DMS153 treated with DMSO at 0.1 percent for 48 hours (cell line): ENCODE results near the gene PANK1.

Experiments used
- DNase-seq: peaks from one replicate; lab custom pipeline; 2025; ENCODE audit not compliant: unreplicated experiment; lab: John Stamatoyannopoulos, UW

The PANK1 gene

DNA sequence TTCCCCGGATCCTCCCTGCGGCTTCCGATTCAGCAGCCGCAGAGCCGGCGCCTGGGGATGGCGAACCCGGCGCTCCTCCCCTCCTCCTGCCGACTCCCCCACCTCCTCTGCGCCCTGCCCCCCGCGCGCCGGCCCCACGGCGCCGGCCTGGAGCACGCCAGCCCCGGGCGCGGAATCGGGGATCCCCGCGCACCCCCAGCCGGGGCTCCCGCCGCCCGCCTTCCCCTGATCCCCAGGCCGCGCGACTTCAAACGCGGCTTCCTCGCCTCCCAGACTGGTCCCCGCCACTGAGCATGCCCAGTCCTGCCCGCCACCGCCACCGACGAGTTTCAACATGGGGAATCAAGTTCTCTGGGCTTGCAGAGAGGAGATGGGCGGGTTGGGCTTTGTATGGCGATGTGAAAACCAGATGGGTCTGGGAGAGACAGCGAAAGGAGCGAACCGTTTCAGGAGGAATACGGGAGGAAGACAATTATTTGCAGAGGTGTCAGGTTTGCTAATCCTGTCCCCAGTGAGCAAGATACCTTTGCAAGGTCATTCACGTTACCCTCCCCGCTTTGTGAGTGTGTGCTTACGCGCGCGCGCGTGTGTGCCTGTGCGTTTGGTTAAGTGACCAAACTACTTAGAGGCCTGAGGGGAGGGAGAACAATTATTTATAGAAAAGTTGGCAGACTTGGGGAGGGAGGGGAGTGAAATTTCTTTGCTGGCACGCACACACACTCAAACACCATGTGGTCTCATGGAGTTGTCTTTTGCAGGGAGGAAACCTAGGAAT, at the start of gene PANK1:
Gene PANK1 (minus strand): TSS at position 276 of the 775 bp plus-strand sequence. CDS start 351 bp downstream, outside the sequence.
- peak; percentile 75 for DNase-seq

DNA sequence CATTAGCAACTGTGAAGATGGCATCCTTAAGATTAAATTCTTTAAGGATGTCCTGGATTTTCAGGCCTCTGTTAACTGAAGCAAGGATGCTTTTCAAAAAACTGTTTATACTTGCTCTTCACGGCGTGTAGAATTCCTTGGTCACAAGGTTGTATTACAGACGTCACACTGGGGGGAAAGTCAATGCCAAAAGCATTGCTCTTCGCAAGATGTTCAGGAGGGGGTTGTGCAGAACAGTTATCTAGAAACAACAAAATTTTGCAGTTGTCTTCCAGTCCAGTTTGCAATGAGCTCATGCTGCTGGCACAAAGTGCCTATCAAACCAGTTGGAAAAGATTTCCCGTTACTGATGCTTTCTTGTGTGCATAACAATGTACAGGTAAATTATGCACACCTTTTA, 48.1 kb upstream of the PANK1 start:
- no peak for DNase-seq

DNA sequence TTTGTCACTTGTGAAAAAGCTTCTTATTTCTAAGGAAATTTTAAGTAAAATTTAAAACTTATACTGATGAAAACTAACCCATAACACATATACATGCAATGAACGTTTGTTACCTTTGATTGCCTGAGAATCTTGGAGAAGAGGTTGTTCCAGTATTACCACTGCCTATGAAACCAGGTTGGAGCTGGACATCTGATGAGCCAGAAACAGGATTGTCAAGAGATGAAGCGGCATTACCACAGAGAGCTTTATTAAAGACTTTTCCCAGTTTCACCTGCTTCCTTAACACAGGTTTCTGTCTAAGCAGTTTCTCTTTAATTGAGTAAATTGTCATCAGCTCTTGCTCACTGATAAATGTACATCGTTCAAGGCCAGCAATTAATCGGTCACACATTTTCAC, 47.4 kb upstream of the PANK1 start:
- DNase-seq = no peak

DNA sequence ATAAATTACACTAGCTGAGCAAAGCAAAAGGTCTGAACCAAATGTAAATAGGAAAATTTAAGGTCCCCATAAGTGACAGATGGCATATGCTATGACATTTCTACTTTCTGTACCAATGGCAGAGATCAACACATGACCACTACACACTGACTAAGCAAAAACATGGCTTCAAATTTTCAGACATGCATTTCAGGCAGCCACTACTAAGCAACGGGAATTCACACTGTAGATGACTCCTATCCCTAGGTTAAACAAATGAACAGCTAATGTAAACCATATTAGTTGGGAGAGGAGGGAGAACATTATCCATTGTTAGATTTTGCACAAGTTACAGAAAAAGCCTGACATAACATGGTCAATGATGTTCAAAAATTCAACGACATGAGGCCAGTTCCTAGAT, 45.0 kb upstream of the PANK1 start:
- DNase-seq = no peak

DNA sequence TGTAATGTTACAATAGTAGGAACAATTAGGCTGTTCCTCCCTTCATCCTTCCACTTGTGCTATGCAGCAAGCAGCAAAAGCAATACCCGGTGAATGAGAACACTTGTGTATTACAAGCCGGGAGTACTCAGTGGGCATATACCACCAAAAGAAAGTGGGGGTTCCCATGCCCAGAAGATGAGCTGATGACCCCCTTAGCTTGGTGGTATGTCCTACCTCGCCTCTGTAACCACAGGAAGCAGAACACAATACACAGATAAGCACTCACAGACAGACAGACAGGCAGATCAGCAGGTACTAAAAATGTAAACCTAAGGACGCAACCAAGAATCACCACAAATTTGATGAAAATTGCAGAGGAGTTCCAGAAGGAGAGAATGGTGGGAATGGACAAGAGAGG, 40.9 kb upstream of the PANK1 start:
- no peak for DNase-seq

DNA sequence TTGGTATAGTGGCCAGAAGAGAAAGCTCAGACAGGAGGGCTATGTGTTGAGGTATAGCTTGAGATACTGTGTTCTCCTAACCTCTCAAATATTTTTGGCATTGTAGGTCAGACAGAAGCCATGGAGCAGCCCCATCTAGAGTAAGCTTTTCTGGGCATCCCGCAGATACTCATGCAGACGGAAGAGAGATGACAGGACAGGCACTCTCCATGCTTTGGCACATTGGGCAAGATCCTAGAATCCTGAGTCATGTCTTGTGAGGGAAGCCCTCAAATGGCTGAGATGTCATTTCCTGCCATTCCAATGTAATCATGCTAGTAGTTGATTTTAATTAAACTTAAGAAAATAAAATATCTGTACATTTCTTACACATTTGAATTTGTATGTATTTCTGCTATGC, 39.6 kb upstream of the PANK1 start:
- no peak for DNase-seq

DNA sequence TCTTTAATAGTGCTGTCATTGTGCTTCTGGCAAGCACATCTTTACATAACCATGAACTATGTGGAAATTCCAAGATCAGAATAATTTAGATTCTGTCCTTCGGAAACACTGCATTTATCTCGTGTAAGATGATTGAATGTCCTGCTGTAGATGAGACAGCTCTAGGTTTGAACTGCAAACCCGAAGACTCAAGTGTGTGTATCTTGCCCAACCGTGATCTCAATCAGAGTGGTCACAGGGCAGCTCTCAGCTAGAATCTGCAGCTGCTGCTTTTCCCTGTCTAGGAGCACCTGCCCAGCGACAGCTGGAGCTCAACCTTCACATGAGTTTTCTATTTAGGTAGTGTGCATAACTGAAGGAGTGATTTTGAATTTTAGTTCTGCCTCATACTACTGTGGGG, 38.8 kb upstream of the PANK1 start:
- DNase-seq = no peak

DNA sequence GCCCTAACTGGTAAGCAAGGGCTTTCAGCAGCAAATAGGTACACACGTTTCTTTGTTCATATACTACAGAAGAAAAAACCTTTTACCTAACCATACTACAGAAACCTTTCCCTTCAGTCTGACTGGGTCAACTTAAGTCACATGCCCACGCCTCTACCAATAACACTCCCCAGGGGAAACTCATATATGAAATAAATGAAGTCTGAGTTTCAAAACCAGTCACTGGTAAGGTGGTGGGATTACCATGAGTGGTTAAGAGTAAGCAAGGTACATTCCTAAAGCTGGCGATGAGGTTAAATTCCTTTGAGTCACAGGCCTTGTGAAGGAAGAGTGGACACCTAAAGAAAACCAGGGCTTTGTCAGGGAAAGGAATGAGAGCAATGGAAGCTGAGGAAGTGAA, 34.9 kb upstream of the PANK1 start:
- no peak for DNase-seq

DNA sequence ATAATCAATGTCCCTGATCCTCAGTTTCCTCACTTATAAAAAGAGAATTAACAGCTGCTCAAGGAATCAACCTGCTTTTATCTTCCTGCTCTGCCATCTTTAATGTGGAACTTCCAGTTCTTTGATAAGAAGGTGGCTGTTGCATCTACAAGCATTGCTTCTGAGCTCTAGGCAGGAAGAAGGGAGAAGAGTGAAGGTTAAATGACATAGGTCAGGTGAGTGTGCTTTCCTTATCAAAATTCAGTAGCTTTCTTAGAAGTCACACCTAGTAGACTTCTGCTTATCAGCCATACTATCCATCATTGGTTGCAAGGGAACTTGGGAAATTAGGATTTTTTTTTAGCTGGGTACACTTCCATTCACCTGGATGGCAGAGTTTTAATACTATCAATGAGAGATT, 32.3 kb upstream of the PANK1 start:
- DNase-seq = no peak

DNA sequence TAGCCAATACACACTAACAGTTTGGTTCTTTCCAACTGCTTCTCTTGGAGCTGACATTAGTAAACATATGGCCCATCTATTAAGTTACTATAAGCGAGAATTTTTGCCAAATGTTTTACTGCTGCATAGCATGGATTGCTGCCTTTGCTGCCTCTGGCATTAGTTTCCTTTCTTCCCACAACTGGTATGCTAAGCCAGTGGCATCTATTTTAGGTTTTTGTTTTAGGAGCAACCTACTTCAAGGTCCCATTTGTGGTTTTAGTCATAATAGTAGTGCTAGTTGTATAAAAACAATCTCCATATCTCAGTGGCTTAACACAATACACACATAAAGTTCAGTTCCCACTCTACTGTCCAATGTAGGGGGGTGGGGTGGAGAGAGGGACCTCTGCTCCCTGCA, 25.9 kb upstream of the PANK1 start:
- no peak for DNase-seq

DNA sequence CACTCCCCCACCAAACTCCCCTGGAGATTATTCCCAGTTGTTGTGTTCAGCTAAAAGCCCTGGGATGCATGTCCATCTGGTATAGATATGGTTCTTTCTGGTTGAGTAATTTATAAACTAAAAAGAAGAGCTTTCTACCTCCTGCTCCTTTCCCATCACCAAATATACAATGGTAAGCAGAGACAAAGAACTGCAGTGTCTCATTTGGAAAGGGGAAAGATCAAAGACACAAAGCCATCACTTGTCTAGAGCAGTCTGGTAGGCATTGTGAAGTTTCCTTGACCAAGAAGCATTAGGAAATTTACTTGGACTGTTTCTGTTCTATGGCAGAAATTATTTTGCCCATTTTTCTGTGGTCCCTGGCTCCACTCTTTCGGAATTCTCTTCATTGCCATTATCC, 24.9 kb upstream of the PANK1 start:
- DNase-seq = no peak

DNA sequence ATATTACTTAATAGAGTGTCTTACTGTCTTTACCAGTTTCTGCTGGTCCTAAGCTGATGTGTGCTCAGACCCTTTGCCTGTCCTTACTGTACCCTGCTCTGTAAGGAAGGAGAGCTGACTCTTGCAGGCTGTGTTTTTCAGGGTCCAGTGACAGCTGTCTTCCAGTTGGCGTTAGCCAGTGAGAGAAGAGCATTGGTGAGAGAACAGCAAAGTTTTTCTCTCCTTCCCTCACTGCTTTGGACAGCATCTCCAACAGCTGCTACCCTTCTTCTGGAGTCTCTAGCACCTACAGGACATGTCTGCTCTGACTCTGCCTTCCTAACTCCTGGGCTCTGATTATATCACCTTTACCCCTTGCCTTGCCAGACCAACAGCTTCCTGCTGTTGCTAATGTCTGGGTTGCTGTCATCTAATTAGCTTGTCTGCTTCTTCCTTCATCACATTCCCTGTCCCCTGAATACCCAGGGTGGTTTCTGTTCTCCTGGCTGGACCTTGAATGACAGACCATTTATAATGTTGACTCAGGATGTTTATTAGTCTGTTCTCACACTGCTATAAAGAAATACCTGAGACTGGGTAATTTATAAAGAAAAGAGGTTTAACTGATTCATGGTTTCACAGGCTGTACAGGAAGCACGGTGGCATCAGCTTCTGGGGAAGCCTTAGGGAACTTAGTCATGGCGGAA, 23.5 kb upstream of the PANK1 start:
- DNase-seq = no peak

DNA sequence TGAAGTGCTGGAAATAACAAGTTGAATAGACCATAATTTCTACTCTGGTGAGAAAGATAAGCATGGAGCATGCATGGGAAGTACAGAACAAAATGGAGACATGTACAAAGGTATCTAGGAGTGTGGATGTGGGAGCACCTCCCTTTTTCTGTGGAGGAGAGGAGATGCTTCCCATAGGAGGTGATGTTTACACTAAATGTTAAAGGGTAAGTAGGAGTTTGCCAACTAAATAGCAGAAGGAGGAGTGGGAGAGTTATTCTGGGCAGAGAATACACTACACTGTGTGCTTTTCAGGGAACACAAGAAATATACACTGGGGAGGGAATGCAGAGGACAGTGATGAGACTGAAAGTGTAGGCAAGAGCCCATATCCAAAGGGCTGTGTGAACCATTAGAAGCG, 21.1 kb upstream of the PANK1 start:
- no peak for DNase-seq

DNA sequence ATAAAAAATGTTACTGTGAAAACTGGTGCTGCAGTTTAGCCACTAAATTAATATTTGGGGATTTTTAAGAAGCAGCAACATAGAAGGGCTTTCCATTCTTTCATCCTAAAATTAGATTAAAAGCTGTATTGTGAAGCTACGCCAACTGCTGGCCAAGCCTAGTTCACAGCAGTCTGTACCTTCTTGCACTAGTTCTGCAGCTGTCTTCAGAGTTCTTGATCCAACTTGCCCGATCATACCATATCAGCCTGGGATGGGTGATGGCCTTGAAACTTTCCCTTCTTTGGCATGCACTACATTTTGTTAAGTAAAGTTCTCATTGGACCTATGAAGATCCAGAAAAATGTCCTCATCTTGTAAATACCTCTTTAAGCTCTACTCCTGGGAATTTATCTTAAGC, 20.3 kb upstream of the PANK1 start:
- DNase-seq = no peak

DNA sequence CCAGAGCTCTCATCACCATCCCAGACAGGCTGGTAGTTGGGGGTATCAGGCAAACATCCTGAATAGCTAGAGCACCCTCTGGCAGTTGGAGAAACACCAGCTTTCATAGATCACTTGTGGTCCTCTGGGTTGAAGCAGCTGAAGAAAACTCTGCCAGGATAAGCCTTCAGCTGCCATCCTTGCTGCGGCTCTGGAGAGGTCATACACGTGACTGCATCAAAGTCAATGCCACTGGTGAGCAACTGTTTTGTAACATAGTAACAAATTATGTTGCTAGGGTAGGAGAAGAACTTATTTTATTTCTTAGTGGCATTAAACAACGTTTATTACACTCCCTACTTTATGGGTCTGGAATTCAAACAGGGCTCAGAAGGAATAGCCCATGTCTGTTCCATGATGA, 19.2 kb upstream of the PANK1 start:
- DNase-seq = no peak

DNA sequence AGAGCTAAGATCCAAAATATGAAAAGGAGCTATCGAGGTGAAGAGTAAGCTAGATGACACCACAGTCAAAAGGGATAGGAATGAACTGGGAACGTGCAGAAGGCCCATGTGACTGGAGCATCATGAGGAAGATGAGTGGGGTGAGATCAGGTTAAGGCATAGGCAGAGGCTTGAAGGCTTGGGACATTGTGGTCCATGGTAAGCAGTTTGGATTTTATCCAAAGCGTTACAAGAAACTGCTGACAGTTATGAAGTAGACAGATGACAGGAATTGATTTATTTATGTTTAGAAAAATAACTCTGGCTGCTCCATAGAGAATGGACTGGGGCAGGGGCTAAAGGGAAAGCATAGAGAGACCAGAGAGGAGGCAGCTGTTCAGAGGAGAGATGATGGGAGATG, 18.1 kb upstream of the PANK1 start:
- DNase-seq = no peak

DNA sequence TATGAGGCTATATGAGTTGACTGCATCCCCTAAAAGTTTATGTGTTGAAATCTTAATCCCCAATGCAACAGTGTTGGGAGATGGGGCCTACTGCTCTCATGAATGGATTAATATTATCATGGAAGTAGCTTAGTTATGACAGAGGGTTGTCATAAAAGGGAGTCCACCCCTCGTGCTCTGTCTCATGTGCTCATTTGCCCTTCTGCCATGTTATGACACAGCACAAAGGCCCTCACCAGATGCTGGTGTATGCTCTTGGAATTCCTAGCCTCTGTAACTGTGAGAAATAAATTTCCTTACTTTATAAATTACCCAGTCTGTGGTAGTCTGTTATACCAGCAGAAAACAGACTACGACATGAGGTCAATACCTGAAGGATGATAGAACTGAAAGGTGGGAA, 17.6 kb upstream of the PANK1 start:
- no peak for DNase-seq

DNA sequence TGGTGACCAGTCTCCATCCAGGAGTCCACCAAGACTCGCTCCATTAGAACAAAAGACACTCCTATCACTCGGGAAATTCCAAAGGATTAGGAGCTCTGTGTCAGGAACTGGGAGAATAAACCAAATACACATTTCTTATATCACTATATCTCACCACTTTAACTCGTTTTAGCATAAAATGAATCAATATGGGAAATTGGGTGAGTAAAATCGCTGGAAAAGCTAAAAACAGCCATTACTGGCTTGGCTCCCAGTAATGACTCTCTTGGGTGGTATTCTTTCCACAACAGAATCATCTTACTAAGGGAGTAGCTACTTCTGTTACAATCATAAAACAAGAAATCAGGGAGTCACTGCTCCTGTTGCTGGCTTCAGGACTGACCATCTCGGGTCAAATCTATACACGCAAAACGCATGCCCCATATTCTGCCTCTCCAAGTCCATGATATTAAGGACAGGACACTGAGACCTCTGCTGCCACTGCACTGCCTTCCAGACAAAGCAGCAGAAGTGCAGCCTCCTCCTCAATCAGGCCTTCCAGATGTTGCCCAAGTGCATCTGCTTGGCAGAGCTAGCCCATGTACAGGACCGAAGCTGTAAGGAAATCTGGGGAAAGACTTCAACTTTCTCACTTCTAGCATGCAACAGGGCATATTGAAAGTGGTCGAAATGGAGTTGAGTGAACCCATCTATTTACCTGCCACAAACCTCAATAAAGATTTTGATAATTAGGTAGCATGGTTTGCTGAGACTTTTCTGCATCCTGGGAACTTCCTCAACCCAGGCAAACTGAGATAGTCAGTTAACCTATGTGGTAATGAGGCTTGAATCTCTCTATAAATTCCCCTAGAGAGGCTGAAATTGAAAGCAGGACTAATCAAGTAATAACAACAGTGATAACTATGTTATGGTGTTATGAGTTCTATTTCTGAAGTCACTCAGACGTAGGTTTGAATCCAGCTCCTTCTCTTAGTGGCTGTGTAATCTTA, 14.4 kb upstream of the PANK1 start:
- DNase-seq = no peak

DNA sequence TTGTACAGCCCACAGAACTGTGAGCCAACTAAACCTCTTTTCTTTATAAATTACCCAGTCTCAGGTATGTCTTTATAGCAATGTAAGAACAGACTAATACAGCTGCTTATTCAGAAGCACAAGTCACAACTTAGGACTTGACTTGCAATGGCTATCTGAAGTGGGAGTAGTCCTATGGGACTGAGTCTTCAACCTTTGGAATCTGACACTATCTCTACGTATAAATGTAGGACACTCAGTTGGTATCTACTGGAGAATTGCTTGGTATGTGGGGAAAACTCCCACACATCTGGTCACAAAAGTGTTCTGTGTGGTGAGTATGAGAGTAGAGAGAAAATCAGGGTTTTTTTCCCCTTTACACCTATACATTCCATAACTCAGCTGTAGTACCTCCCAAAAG, 12.3 kb upstream of the PANK1 start:
- no peak for DNase-seq

DNA sequence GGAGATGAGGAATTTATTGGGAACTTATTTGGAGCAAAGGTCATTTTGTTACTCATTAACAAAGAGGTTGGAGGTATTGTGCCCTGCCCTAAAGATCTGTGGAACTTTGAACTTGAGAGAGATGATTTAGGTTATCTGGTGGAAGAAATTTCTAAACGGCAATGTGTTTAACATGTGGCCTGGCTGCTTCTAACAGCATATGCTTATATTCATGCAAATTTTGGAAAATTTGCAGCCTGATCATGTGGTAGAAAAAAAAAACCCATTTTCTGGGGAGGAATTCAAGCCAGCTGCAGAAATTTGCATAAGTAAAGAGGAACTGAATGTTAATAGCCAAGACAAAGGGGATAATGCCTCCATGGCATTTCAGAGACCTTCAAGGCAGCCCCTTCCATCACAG, 10.7 kb upstream of the PANK1 start:
- DNase-seq = no peak

DNA sequence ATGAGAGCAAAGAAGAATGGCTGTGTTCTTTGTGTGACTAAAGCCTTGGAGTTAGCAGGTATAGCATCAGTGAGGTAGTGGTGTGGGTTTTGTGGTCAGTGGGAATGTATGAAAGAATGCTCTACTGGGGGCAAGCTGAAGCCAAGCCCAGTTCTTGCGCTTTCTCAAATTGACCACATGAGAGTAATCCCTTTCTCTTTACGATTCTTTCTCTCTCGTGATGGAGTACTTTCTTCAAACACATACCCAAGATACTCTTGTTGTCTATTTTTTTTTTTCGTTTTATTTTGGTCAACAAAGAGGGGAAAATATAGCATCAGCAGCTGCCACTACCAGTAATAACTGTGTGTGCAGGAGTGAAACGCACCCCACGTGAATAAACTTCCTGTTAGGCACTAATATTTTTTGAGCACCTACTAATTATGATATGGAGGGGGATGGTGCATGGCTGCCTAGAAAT, 8.4 kb upstream of the PANK1 start:
- no peak for DNase-seq
